ENCODE data around the gene HSD3B7.
A peak's percentile ranks its signal among the peaks of the same experiment; 100 is the strongest.
"Not testable (repeated sequence)": the region's sequence is repeated elsewhere in the genome, so short reads cannot be mapped to it uniquely, and the experiment has no call there.

Gene HSD3B7

DNA sequence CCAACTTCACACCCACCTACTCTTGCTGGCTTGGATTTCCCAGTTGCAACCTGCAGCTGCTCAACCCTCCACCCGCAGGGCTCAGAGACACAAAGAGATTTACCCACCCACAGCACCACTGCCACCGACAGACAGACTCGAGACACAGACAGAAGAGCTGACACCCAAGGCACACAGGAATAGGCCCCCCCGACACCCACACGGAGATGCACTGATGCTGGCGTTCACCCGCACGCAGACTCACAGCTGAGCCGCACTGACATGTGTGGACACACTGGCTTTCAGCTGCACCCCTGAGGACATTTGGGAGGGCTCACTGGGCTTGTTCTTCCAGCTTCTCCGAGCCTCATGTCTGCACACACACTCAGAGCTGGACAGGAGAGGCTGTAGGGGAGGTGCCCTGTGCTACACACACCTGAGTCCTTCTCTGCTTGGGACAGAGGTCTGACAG lies 17.3 kb downstream of the HSD3B7 start:
- no peak for DNase-seq

DNA sequence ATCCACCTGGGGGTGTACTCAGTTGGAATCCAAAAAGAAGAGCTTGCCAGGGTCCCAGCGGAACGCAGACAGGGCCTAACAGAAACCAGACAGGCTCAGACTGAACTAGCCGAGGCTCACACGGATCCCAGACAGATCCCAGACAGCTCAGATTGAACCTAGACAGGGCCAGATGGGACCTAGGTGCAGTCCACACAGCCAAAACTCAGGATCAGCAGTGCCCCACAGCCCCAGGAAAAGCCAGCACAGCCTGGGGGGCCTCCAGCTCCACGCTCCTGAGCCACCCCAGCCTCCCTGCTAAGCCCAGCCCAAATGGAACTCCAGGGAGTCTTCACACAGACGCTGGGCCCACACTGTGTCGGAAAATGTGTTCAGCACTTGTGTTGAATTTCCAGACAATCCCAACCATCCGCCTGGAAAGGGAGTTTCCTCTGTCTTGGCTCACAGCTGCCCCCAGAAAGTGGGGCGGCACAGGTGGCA lies 17.9 kb downstream of the HSD3B7 start:
- DNase-seq = no peak

DNA sequence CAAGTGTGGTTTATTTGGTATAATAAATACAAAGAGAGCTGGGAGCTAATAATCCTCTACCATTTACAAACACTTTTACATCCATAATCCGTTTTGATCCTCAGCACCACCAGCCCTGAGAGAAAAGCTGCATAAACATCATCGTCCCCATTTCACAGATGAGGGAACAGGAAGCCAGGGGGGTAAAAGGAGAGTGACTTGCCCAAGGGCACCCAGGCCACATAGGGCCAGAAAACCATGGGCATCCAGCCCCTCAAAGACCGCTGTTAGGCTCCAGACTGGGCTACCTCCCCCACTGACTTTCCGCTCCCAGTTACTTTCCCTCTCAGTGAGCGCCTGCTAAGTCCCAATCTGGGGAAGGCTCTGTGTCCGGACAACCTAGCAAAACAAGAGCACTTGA lies 18.7 kb downstream of the HSD3B7 start:
- DNase-seq = no peak

DNA sequence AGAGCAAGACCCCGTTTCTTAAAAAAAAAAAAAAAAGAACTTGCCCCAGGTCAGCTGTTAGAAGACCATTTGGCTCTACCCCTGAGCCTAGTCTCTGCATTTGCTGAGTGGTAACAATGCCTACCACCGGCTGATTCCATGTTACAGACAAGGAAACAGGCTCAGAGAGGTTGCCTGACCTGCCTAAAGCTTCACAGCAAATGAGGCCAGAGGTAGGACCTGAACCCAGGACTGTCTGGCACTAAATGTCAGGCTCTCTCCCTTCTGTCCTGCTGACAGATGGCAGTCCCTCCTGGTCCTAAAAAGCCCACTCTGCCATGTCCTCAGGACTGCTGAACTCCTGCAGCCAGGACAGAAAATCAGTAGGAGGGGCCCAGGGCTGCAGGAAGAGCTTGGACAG lies 19.7 kb downstream of the HSD3B7 start:
- DNase-seq = no peak

DNA sequence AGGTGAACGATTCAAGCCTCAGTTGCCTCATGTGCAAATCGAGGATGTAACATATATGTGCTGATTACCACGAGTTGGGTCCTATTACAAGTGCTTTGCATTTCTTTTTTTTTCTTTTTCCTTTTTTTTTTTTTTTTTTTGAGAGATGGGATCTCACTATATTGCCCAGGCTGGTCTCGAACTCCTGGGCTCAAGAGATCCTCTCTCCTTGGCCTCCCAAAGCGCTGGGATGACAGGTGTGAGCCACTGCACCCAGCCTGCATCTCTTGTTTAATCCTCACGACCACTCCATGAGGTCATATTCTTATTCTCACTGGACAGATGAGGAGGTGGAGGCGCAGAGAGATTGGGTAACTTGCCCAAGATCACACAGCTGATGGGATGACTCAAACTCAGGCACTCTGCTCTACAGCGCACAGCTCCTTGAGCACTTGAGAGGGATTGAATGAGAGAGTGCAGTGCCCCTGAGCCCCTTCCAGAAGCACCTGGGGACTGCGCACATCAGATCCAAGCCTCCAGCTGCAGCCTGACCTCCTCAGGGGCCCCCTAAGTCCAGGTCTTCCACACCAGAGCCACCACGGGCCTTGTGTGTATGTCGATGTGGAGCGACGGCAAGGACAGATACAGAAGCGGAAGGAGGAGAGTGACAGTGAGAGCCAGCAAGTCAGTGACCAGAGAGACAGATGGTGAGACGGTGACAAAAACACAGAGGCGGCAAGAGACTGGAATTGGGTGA lies 20.5 kb downstream of the HSD3B7 start:
- DNase-seq = no peak

DNA sequence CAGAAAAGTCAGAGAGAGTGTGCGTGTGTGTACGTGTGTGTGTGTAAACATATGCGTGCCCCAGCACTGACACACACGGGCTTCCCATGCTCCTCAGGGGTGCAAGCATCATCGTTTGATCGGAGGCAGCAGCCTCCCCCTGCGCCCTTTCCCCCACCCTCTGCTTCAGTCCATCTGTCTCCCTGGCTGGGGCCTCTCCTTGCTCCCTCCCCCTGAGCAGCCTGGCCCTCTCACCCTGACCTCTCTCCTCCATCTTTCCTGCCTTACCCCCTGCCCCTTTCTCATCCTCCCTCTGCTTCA lies 21.0 kb downstream of the HSD3B7 start:
- no peak for DNase-seq

DNA sequence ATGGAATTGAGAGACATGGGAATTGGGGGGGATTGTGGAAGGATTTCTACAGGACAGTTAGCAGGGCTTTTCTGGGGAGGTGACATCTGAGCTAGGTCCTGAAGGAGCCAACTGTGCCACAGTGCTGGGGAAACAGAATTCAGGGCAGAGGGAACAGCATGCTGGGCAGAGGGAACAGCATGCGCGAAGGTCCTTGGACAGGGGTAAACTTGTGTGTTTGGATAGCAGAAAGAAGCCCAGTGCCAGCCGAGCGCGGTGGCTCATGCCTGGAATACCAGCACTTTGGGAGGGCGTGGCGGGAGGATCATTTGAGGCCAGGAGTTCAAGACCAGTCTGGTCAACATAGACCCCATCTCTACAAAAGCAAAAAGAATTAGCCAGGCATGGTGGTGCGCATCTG lies 21.6 kb downstream of the HSD3B7 start:
- no peak for DNase-seq

DNA sequence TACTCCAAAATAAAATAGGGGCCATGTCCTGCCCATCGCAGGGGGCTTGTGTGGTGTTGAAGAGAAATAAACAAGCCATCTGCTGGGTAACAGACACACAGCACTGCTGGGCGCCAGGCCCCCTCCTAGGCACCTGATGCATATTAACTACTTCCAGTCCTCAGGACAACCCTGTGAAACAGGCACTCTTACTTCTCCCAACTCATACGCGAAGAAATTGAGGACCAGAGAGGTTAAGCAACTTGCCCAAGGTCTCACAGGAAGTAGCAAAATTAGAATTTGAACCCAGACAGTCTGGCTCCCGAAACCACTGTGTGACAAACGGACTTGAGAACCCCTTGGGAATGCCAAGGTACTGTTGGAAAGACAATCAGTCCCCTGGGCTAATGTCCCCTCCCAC lies 22.7 kb downstream of the HSD3B7 start:
- no peak for DNase-seq

DNA sequence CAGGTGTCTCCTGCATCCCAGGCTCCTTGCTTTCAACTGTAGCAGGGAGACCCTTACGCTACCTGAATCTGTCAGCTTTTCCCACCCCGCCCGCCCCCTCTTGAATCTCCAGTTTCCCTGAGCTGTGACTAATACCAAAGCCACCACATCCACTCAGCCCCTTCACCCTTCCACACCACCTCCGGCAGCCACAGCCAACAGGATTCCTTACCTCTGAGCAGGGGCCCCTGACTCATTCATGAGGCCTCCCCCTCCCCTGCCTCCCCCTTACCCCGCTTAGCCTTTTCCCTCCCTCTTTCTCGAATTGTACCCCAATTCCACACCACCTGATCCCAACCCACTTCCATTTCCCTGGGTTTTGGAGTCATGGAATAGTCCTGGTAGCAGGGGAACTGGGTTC lies 23.1 kb downstream of the HSD3B7 start:
- no peak for DNase-seq

DNA sequence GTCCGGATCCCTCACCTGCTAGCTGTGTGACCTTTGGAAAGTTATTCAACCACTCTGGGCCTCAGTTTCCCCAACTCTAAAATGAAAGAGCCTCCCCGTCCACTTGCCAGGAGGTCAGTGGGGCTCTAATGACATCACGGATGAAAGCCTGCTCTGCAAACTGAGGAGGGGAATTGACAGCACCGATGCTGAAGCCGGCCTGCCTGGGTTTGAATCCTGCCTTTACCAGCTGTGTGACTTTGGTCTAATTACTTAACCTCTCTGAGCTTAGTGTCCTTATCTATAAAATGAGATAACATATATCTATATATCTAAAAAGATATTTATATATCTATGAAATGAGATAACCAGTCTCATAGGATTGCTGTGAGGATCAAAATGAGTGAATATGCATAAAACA lies 23.5 kb downstream of the HSD3B7 start:
- DNase-seq = no peak

DNA sequence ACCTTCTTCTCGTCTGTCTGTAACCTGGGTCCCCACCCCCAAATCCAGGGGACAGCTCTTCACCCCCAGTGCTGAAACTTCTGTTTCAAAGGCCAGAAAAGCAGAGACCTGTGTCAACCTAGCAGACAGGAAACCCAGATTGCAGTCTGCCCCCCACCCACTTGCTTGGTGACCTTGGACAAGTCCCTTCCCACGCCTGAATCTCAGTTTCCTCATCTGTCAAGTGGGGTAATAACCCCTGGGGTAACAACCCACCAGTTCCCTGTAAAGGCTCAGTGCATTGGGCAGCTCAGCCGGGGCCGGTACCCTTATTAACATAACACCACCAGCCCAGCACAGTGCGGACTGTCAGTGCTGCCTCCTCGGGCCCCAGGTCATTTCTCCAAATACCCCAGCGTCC lies 24.1 kb downstream of the HSD3B7 start:
- DNase-seq = no peak

DNA sequence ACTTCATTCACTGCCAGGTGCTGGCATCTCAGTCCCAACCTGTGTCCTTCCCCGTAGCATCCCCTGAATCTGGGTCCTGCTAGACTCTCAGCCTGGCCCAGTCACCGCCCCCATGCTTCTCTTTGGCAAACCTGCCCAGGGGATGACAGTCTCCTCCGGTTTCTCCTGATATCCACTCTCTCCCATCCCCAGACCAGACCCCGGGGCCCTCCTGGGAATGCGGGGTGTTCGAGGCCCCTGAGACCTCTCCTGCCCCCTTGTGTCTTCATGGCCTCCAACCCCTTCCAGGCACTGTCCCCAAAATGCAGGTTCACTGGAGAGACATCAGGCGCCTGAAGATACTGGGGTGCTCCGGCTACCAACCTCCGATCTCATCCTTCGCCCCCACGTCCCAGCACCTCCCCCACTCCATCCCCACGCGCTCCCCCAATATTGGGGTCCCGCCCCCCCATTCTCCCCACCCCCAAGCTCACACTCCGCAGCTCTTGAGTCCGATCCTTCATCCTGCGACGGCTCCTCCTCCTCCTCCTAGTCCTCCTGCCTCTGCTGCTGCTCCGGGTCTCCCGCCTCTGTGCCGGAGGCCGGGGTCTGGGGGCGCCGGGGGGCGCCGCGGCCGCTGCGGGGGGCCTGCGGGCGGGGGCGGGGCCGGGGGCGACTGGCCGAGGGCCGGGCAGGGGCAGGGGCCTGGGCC lies 25.0 kb downstream of the HSD3B7 start:
- DNase-seq = no peak

DNA sequence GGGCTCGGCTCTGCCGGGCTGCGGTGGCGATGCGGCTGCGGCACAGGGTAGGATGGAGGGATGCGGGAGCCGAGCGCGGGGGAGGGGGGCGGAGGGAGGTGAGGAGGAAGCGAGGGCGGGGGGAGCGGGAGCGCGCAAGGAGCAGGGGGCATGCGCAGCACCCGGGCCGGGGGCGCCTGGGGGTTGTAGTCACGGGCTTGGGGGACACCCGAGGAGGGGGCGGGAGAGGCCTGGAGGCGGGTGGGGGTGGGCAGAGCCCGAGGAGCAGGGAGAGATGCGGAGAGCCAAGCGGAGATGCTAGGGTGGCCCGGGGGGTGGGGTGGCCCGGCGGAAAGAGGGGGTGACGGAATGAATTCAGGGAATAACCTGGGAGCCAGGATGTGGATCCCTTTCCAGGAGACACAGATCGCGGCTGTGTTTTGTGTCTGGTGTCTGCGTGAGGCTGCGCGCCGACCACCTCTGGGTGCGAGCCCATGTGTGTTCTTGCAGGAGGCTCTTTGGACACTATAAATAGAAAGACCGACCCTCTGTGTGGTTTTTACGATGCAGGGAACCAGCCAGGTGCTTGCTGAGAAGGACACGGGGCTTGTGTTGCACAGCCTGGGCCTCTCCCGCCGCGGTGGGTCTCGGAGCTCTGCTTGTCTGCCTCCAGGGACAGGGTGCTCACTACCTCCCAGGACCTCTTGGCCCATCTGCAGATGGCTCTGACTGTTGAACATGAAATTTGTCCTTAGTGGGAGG lies 25.7 kb downstream of the HSD3B7 start, which contains the start of gene STX1B:
Gene STX1B, minus strand, starts transcription at position 54 of the 741 bp plus-strand sequence. CDS start 242 bp downstream, outside the sequence.
- DNase-seq = peak; percentile 71

DNA sequence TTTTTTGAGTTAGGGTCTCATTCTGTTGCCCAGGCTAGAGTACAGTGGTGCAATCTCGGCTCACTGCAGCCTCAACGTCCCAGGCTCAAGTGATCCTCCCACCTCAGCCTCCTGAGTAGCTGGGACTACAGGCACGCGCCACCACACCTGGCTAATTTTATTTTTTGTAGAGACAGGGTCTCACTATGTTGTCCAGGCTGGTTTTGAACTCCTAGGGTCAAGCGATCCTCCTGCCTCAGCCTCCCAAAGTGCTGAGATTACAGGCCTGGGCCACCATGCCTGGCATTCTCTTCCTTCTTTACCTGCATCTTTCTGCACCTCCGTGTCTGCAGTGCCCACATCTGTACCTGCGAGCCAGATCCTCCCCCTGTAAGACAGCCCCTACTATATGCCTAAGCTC lies 26.8 kb downstream of the HSD3B7 start:
- DNase-seq = not testable (repeated sequence)

DNA sequence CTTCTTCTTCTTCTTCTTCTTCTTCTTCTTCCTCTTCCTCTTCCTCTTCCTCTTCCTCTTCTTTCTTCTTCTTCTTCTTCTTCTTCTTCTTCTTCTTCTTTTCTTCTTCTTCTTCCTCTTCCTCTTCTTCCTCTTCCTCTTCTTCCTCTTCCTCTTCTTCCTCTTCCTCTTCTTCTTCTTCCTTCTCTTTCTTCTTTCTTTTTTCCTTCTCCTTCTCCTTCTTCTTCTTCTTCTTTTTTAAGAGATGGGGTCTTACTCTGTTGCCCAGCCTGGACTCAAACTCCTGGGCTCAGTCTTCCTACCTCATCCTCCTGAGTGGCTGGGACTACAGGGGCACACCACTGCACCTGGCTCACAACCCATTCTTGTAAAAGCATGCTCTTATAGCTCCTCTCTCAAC lies 28.3 kb downstream of the HSD3B7 start:
- DNase-seq = not testable (repeated sequence)

DNA sequence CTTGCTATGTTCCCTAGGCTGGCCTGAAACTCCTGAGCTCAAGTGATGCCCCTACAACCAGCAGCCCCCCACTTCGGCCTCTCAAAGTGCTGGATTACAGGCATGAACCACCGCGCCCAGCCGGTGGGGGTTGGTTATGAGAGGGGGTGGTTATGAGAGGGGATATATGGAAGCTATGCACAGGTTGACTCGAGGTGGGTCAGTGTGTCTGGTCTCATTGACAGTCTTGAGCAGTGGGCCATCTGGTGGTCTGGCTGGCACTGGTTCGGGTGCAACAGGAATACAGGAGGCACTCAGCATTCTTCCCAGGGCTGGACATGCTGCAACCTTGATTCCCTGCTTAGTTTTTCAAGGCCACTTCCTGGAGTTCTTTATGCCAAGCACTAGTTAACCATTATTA lies 31.0 kb downstream of the HSD3B7 start:
- DNase-seq = no peak

DNA sequence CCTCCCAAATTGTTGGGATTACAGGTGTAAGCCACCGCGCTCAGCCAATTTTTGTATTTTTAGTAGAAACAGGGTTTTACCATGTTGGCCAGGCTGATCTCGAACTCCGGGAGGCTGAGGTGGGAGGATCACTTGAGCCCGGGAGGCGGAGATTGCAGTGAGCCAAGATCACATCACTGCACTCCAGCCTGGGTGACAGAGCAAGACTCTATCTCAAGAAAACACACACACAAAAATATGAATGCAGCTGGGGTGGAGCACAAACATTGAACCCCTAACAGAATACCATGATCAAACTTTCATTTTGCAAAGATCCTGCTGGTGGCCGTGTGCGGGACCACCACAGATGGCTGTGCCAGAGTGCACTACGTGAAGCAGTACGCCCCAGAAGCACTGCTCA lies 32.7 kb downstream of the HSD3B7 start:
- DNase-seq = not testable (repeated sequence)

DNA sequence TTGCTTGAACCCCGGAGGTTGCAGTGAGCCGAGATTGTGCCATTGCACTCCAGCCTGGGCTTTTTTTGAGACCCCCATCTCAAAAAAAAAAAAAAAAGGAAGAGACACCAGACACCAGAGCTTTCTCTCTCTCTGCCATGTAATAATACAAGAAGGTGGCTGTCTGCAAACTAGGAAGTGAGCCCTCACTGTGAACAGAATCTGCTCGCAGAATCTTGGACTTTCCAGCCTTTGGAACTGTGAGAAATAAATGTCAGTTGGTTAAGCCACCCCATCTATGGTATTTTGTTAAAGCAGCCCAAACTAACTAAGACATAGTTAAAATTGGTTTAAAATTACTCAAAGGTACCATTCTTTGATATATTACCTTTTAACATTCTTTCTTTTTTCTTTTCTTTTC lies 35.5 kb downstream of the HSD3B7 start:
- no peak for DNase-seq

DNA sequence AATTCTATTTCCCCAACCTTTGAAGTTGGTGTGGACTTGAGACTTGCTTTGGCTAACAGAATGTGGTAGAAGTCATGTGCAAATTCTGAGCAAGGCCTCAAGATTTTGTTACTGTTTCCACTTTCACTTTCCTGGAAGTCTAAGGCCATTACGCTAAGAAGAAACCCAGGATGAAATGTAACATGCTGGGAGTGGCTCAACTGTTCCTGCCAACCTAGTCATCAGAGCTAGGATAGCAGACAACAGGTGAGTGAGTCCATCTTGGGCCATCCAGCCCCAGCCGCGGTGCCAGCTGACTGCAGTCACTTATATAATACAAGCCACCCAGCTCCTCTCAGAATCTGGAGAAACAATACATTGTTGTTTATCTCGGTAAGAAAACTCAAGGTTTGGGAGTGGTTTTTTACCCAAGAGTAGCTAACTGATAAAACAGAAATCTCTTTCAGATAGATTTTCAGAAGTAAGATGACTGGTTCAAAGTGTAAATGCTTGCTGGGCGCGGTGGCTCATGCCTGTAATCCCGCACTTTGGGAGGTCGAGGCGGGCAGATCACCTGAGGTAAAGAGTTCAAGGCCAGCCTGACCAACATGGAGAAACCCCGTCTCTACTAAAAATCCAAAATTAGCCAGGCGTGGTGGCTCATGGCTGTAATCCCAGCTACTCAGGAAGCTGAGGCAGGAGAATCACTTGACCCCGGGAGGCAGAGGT lies 37.7 kb downstream of the HSD3B7 start:
- no peak for DNase-seq

DNA sequence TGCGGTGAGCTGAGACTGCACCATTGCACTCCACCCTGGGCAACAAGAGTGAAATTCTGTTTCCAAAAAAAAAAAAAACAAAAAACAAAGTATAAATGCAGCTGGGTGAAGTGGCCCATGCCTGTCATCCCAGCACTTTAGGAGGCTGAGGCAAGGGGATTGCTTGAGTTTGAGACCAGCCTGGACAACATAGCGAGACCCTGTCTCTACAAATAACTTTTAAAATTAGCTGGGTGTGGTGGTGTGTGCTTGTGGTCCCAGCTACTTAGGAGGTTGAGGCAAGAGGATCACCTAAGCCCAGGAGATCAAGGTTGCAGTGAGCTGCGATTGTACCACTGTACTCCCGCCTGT lies 38.2 kb downstream of the HSD3B7 start:
- no peak for DNase-seq

DNA sequence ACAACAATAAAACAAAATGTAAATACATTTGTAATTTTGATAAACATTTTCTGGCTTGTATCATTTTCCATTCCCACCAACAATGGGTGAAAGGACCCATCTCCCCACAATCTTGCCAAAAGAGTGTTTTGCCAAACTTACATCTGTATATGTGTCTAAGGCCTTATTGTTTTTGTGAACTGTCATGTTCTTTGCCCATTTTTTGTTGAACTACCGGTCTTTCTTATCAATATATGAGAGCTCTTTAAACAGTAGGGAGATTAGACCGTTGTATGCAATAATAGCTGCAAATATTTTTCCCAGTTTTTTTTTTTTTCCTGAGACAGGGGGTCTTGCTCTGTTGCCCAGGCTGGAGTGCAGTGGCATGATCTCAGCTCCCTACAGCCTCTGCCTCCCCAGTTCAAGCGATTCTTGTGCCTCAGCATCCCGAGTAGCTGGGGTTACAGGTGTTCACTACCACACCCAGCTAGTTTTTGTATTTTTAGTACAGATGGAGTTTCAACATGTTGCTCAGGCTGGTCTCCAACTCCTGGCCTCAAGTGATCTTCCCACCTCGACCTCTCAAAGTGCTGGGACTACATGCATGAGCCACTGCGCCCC lies 38.7 kb downstream of the HSD3B7 start:
- DNase-seq = no peak

DNA sequence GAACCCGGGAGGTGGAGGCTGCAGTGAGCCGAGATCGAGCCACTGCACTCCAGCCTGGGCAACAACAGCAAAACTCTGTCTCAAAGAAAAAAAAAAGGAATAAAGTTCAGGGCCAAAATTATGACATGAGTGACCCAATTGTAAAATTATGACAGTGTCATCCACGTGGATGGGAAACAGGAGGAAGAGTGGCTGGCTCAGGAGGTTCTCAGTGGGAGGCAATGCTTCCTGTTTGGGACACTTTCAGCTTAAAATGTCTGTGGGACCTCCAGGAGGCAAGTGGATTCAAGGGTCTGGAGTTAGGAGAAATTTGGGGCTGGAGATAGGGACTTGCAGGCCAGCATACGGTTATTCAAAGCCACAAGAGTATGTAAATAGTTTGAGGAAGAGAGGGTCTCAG lies 40.3 kb downstream of the HSD3B7 start:
- DNase-seq = no peak

DNA sequence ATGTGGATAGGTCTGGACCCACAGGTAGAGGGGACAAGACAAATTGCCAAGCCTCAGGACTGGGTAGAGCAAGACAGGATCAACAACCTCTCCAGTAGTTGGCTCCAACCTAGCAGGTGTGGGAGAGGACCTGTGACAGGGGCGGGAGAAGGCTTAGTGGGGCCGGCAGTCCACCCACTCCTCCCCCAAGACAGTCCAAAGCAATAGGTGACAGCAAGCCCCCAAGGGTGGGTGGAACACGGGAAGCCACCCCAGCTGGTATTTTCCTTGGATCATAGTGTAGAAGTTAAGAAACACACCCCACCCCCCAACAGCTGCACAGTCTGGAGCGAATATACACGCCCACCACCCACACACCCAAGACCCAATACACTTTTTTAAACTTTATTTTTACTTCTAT lies 44.3 kb downstream of the HSD3B7 start:
- no peak for DNase-seq
